Measurements from ENCODE around the gene SAMD10.
A peak's percentile ranks its signal among the peaks of the same experiment; 100 is the strongest.

SAMD10 gene

GRCh38 chr20:63955281-63955826 is 24.1 kb downstream of the SAMD10 start:
- DNase-seq = peak; percentile 39

- DNase-seq = no peak
Measured at GRCh38 chr20:63953764-63954429, 25.5 kb downstream of the SAMD10 start.

- no peak for DNase-seq
Measured at GRCh38 chr20:63952769-63953168, 26.7 kb downstream of the SAMD10 start.

- no peak for DNase-seq
Measured at GRCh38 chr20:63952210-63952535, 27.3 kb downstream of the SAMD10 start.

GRCh38 chr20:63951398-63952209 is 27.8 kb downstream of the SAMD10 start:
- no peak for DNase-seq

- DNase-seq = no peak
Measured at GRCh38 chr20:63950701-63951397, 28.6 kb downstream of the SAMD10 start.

- DNase-seq = no peak
Measured at GRCh38 chr20:63947638-63948456, 31.6 kb downstream of the SAMD10 start.

- no peak for DNase-seq
Measured at GRCh38 chr20:63946986-63947637, 32.3 kb downstream of the SAMD10 start.

- no peak for DNase-seq
Measured at GRCh38 chr20:63945921-63946920, 33.2 kb downstream of the SAMD10 start.

- DNase-seq = no peak
Measured at GRCh38 chr20:63945031-63945658, 34.3 kb downstream of the SAMD10 start.

- DNase-seq = no peak
Measured at GRCh38 chr20:63944078-63944941, 35.1 kb downstream of the SAMD10 start.

GRCh38 chr20:63943808-63944077 is 35.7 kb downstream of the SAMD10 start:
- no peak for DNase-seq

GRCh38 chr20:63942969-63943807 is 36.3 kb downstream of the SAMD10 start:
- DNase-seq = no peak

GRCh38 chr20:63942250-63942951 is 37.0 kb downstream of the SAMD10 start:
- DNase-seq = no peak

- peak; percentile 86 for DNase-seq
Measured at GRCh38 chr20:63941282-63942081, 38.0 kb downstream of the SAMD10 start.

- DNase-seq = no peak
Measured at GRCh38 chr20:63940472-63941266, 38.8 kb downstream of the SAMD10 start.

Data from MV-4-11 (cell line).